H1 (cell line): ENCODE measurements around the gene ANO6. TPM values are rescaled to one million over a fixed set of nuclear protein-coding genes. Genes with fewer than 3 reads are reported as not detected.

Experiments used
- CTCF ChIA-PET: fragments of 300-600 bp; sonication (Branson Sonifier 250); formaldehyde crosslinking; loops from one replicate; lab custom pipeline; 2021; ENCODE audit not compliant: partially characterized antibody; lab: Charles Lee
- POLR2A ChIA-PET: fragments of 300-600 bp; sonication (Branson Sonifier 250); formaldehyde crosslinking; loops from one replicate; lab custom pipeline; 2021; ENCODE audit warnings: inconsistent platforms; ENCODE audit not compliant: partially characterized antibody; lab: Charles Lee
- DNase-seq, 2 experiments: peaks; one replicate each; pipeline versions ENCODE4 v3.0.0 to v3.0.0-alpha.2; 2010 to 2022; ENCODE audit warnings: low spot score in 2 of 2, low read depth in 1 of 2, mixed read lengths in 1 of 2
- FAIRE-seq: peaks from 2 replicates; lab custom pipeline; 2011; peaks lifted over from hg19 to GRCh38; lab: Jason Lieb, UNC
- H2AFZ ChIP-seq: 2 replicates; pipeline ENCODE4 v1.8.1; 2012; ENCODE audit warnings: low read length, inconsistent platforms
- H2AK5ac ChIP-seq: 2 replicates; pipeline ENCODE4 v1.6.1; 2013; ENCODE audit warnings: low read depth, low read length
- H2BK120ac ChIP-seq: replicated peaks from 2 replicates; pipeline ENCODE3; 2013; ENCODE audit warnings: low read depth, low read length, inconsistent platforms
- H2BK12ac ChIP-seq: 2 replicates; pipeline ENCODE4 v1.6.1; 2013; ENCODE audit warnings: low read depth, low read length
- H2BK15ac ChIP-seq: 2 replicates; pipeline ENCODE4 v1.6.1; 2013; ENCODE audit warnings: low read length
- H2BK20ac ChIP-seq: 2 replicates; pipeline ENCODE4 v1.6.1; 2013; ENCODE audit warnings: low read length
- H2BK5ac ChIP-seq: 2 replicates; pipeline ENCODE4 v1.6.1; 2013; ENCODE audit warnings: low read depth, low read length
- H3K14ac ChIP-seq: 2 replicates; pipeline ENCODE4 v1.6.1; 2013; ENCODE audit warnings: inconsistent platforms; ENCODE audit not compliant: insufficient read length
- H3K18ac ChIP-seq: 2 replicates; pipeline ENCODE4 v1.6.1; 2013; ENCODE audit warnings: low read length; ENCODE audit errors: extremely low read depth
- H3K23ac ChIP-seq: 2 replicates; pipeline ENCODE4 v1.6.1; 2013; ENCODE audit warnings: inconsistent platforms; ENCODE audit not compliant: insufficient read length
- H3K23me2 ChIP-seq: 2 replicates; pipeline ENCODE4 v1.6.1; 2013; ENCODE audit warnings: low read depth, low read length
- H3K27ac ChIP-seq: 2 replicates; pipeline ENCODE4 v1.6.1; 2011; ENCODE audit warnings: low read depth, low read length, inconsistent platforms
- H3K27me3 ChIP-seq, 4 experiments: replicated peaks in 1 of 4; 1 replicate in 1 of 4; 2 replicates in 3 of 4; pipeline versions ENCODE4 v1.6.1 to v1.8.1; 2011 to 2013; ENCODE audit warnings: low read length in 3 of 4, mild to moderate bottlenecking in 3 of 4, inconsistent platforms in 2 of 4, mixed read lengths in 2 of 4, moderate library complexity in 1 of 4; ENCODE audit not compliant: control insufficient read depth in 3 of 4, insufficient read depth in 3 of 4; ENCODE audit errors: extremely low read depth in 1 of 4
- H3K36me3 ChIP-seq, 4 experiments: 2 replicates each; pipeline versions ENCODE4 v1.6.1 to v1.8.1; 2011 to 2013; ENCODE audit warnings: mild to moderate bottlenecking in 4 of 4, low read length in 3 of 4, moderate library complexity in 2 of 4, control low read depth in 1 of 4, inconsistent platforms in 1 of 4; ENCODE audit not compliant: insufficient read depth in 4 of 4, control insufficient read depth in 2 of 4
- H3K4ac ChIP-seq: replicated peaks from 2 replicates; pipeline ENCODE3; 2013; ENCODE audit warnings: low read length, low read depth, mixed read lengths, inconsistent platforms; ENCODE audit not compliant: insufficient read length
- H3K4me1 ChIP-seq, 4 experiments: replicated peaks in 1 of 4; 1 replicate in 1 of 4; 2 replicates in 3 of 4; pipeline versions ENCODE4 v1.6.1 to v1.8.1; 2011 to 2013; ENCODE audit warnings: low read length in 3 of 4, inconsistent platforms in 2 of 4, mixed read lengths in 1 of 4; ENCODE audit not compliant: insufficient read depth in 4 of 4, control insufficient read depth in 3 of 4
- H3K4me2 ChIP-seq, 2 experiments: 2 replicates each; pipeline versions ENCODE4 v1.6.1 to v1.8.1; 2011 to 2013; ENCODE audit warnings: low read depth in 2 of 2, low read length in 2 of 2, control low read depth in 1 of 2, inconsistent platforms in 1 of 2, mild to moderate bottlenecking in 1 of 2; ENCODE audit not compliant: insufficient read depth in 1 of 2
- H3K4me3 ChIP-seq, 4 experiments: fragments of 200-600, 300-600 bp in 1 of 4; sonication (generic), shearing (Covaris generic), sonication (Bioruptor Twin) in 1 of 4; 2 replicates each; pipeline versions ENCODE4 v1.5.1 to v1.8.1; 2011 to 2016; ENCODE audit warnings: low read length in 4 of 4, low read depth in 3 of 4, control low read depth in 2 of 4, inconsistent platforms in 2 of 4, mild to moderate bottlenecking in 2 of 4, mixed read lengths in 1 of 4, moderate library complexity in 1 of 4; ENCODE audit not compliant: insufficient read depth in 2 of 4; ENCODE audit errors: extremely low read depth in 1 of 4
- H3K56ac ChIP-seq: replicated peaks from 2 replicates; pipeline ENCODE3; 2013; ENCODE audit warnings: low read depth, mild to moderate bottlenecking, mixed read lengths, low read length, inconsistent platforms; ENCODE audit not compliant: insufficient read length
- H3K79me1 ChIP-seq: 2 replicates; pipeline ENCODE4 v1.6.1; 2013; ENCODE audit warnings: low read depth, low read length, control low read depth
- H3K79me2 ChIP-seq, 2 experiments: 2 replicates each; pipeline versions ENCODE4 v1.6.1 to v1.8.1; 2012 to 2013; ENCODE audit warnings: low read length in 2 of 2, mild to moderate bottlenecking in 2 of 2, inconsistent platforms in 1 of 2; ENCODE audit not compliant: insufficient read depth in 2 of 2, control insufficient read depth in 1 of 2
- H3K9ac ChIP-seq, 4 experiments: replicated peaks in 1 of 4; 1 replicate in 1 of 4; 2 replicates in 3 of 4; pipeline versions ENCODE4 v1.6.1 to v1.8.1; 2011 to 2013; ENCODE audit warnings: low read depth in 3 of 4, low read length in 3 of 4, control low read depth in 2 of 4, mild to moderate bottlenecking in 2 of 4, moderate library complexity in 2 of 4, inconsistent platforms in 1 of 4; ENCODE audit errors: extremely low read depth in 1 of 4
- H3K9me3 ChIP-seq, 2 experiments: 2 replicates each; pipeline versions ENCODE4 v1.6.1 to v1.8.1; 2012 to 2013; ENCODE audit warnings: mild to moderate bottlenecking in 2 of 2, moderate library complexity in 2 of 2, control low read depth in 1 of 2, inconsistent platforms in 1 of 2, low read depth in 1 of 2, low read length in 1 of 2, mixed read lengths in 1 of 2; ENCODE audit not compliant: insufficient read depth in 2 of 2
- H4K20me1 ChIP-seq, 2 experiments: replicated peaks in 1 of 2; 2 replicates each; pipeline versions ENCODE3 to v1.8.1; 2011 to 2013; ENCODE audit warnings: inconsistent platforms in 2 of 2, low read length in 2 of 2, mild to moderate bottlenecking in 1 of 2; ENCODE audit not compliant: insufficient read depth in 2 of 2, control insufficient read depth in 1 of 2
- H4K5ac ChIP-seq: 2 replicates; pipeline ENCODE4 v1.6.1; 2013; ENCODE audit warnings: low read length, low read depth, mixed read lengths, inconsistent platforms; ENCODE audit not compliant: insufficient read length
- H4K8ac ChIP-seq: 2 replicates; pipeline ENCODE4 v1.8.0; 2013; ENCODE audit warnings: mild to moderate bottlenecking, moderate library complexity, low read length, inconsistent platforms; ENCODE audit not compliant: insufficient read depth; ENCODE audit errors: extremely low read depth
- H4K91ac ChIP-seq: replicated peaks from 2 replicates; pipeline ENCODE3; 2013; ENCODE audit warnings: low read length, mixed read lengths, inconsistent platforms; ENCODE audit not compliant: insufficient read length
- CHD2 ChIP-seq: IDR thresholded peaks from 2 replicates; pipeline ENCODE4 v1.6.1; 2012; ENCODE audit warnings: low read length, improper control_type of control experiment
- CTCF ChIP-seq, 3 experiments: IDR thresholded peaks; 1 replicate in 2 of 3; 2 replicates in 1 of 3; pipeline versions ENCODE4 v1.5.1 to v1.6.1; 2011; ENCODE audit warnings: low read length in 3 of 3, mild to moderate bottlenecking in 3 of 3, inconsistent platforms in 2 of 3, low read depth in 1 of 3, moderate library complexity in 1 of 3; ENCODE audit not compliant: insufficient read depth in 1 of 3; ENCODE audit errors: control extremely low read depth in 1 of 3
- HDAC6 ChIP-seq: IDR thresholded peaks from one replicate; pipeline ENCODE4 v1.7.1; 2012; ENCODE audit warnings: low read depth, mild to moderate bottlenecking, inconsistent platforms, low read length, moderate library complexity
- NANOG ChIP-seq: IDR thresholded peaks from 2 replicates; pipeline ENCODE4 v1.6.1; 2011; ENCODE audit warnings: low read length, low read depth, mild to moderate bottlenecking, inconsistent platforms; ENCODE audit not compliant: insufficient read depth, poor library complexity, severe bottlenecking
- RAD21 ChIP-seq, 2 experiments: IDR thresholded peaks in 1 of 2; conservative IDR thresholded peaks in 1 of 2; 2 replicates each; pipeline ENCODE4 v1.6.1; 2011; ENCODE audit warnings: low read depth in 2 of 2, low read length in 2 of 2, improper control_type of control experiment in 1 of 2, inconsistent platforms in 1 of 2, mild to moderate bottlenecking in 1 of 2, moderate library complexity in 1 of 2
- SIRT6 ChIP-seq: IDR thresholded peaks from one replicate; pipeline ENCODE4 v1.7.1; 2012; ENCODE audit warnings: low read length, inconsistent platforms
- YY1 ChIP-seq: IDR thresholded peaks from 2 replicates; pipeline ENCODE4 v1.6.1; 2011; ENCODE audit warnings: low read depth, mild to moderate bottlenecking, low read length
- ZNF274 ChIP-seq: IDR thresholded peaks from 2 replicates; pipeline ENCODE4 v1.7.0; 2012; ENCODE audit warnings: low read length, borderline replicate concordance; ENCODE audit errors: extremely low read depth
- WGBS, 2 experiments: shearing (Covaris generic) in 1 of 2; methylation state at CpG; one replicate each; pipeline versions ENCODE4 v1.1.6 to v1.1.7; 2013 to 2015; ENCODE audit warnings: low lambda C conversion rate in 2 of 2, mixed read lengths in 2 of 2, inconsistent platforms in 1 of 2, low coverage in 1 of 2, missing lambda C conversion rate in 1 of 2; ENCODE audit not compliant: insufficient replicate concordance in 2 of 2, insufficient coverage in 1 of 2, insufficient read length in 1 of 2; ENCODE audit errors: extremely low coverage in 1 of 2, missing lambda C conversion rate in 1 of 2; 5-methylcytosine and 5-hydroxymethylcytosine counted together
- polyA plus RNA-seq, 7 experiments: library from polyadenylated mRNA; depleted of rRNA in 3 of 7; stranded (reverse) in 5 of 7; unstranded in 2 of 7; fragments of >200 nt in 5 of 7; fragments of 200-250 nt in 2 of 7; gene quantifications; 1 replicate in 5 of 7; 2 replicates in 1 of 7; 4 replicates in 1 of 7; pipeline versions ENCODE4 v1.2.1 to v1.2.3, GENCODE V29; 2011 to 2013; ENCODE audit warnings: missing spikeins in 2 of 7, mixed read lengths in 2 of 7
- total RNA-seq: library from RNA; stranded (reverse); fragmentation: NEBNext Ultra II Directional; extraction: Animal tissue kit (Norgen Biotek cat#: 25700); gene quantifications from 2 replicates; pipeline ENCODE4 v1.2.1, GENCODE V29; 2021
- TF ChIP-seq, protein P1 (sequence below): IDR thresholded peaks from 2 replicates; pipeline ENCODE4 v1.6.1; 2011; ENCODE audit warnings: low read depth, mild to moderate bottlenecking, low read length; ENCODE audit not compliant: insufficient read depth

Gene ANO6
- total and polyA plus RNA-seq, 2 of the 8 experiments (the other 6 are each of a cell fraction or from before 2014, with no cell fraction given) = 15.1 to 39.7 TPM

GRCh38 chr12:45217846-45218245 is 2.0 kb downstream of the ANO6 start:
- WGBS, 2 experiments = 97% methylated on average over 2 of the region's 2 CpGs; no CpG with 5 or more reads in 1 of the 2 experiments
- Histone ChIP-seq H2BK120ac (no peak overlapping the region), H3K56ac (no peak overlapping the region), H2BK15ac (no peak overlapping the region), H2AFZ (no peak overlapping the region), H3K27ac (no peak overlapping the region), H4K20me1 (no peaks in the 10 kb centered on the region), H3K9ac (no peak overlapping the region), H3K4me2 (peak overlapping the region; percentile 94 to 98), H4K91ac (no peak overlapping the region), H3K4me1 (peaks cover 0 to 21% (median 13%) of the 10 kb centered on the region in 4 experiments; a peak in 5 of 7 replicates), H3K4ac (no peak overlapping the region), H3K23ac (no peak overlapping the region), H3K27me3 (no peaks in the 10 kb centered on the region), H2BK5ac (no peak overlapping the region), H4K8ac (no peak overlapping the region), H2BK12ac (no peak overlapping the region), H3K14ac (no peak overlapping the region), H3K79me1 (no peaks in the 10 kb centered on the region; the same call in 1 of the 2 replicates), H3K18ac (no peak overlapping the region), H3K79me2 (peaks cover 9 to 58% of the 10 kb centered on the region in 2 experiments), H3K23me2 (peaks cover 4% of the 10 kb centered on the region), H2AK5ac (no peak overlapping the region), H4K5ac (no peak overlapping the region), H3K36me3 (no peaks in the 10 kb centered on the region; a peak in 1 of 8 replicates), H3K9me3 (no peaks in the 10 kb centered on the region), H3K4me3 (peak overlapping the region in 2 of 4 experiments; percentile 94 to 98; a peak in 2 of 8 replicates), H2BK20ac (no peak overlapping the region)
- CTCF ChIA-PET = interaction anchor here (0.7 to 2.0 kb wide), 8 partner anchors 9 to 511 kb away, joined by 3 to 10 read pairs (median 4); no protein-coding TSS in a partner anchor
- no peak for FAIRE-seq
- DNase-seq = no peak
- POLR2A ChIA-PET = interaction anchor here (0.7 to 7.5 kb wide), 5 partner anchors 11 to 47 kb away, joined by 3 to 75 read pairs (median 4); no protein-coding TSS in a partner anchor
- TF ChIP-seq YY1 = no peak
- no peak for TF ChIP-seq CTCF (IDR thresholded peaks at IDR 0.05; ENCODE audit: control extremely low read depth in 1 of 3, insufficient read depth in 1 of 3, low read depth in 1 of 3, low read length in 3 of 3)
- TF ChIP-seq CHD2 = no peak
- no peak for TF ChIP-seq ZNF274
- no peak for TF ChIP-seq NANOG
- no peak for TF ChIP-seq RAD21 (IDR thresholded peaks at IDR 0.05 in 1 of 2, conservative IDR thresholded peaks at IDR 0.05 in 1 of 2; ENCODE audit: low read depth in 2 of 2, low read length in 2 of 2)
- TF ChIP-seq, protein P1, sequence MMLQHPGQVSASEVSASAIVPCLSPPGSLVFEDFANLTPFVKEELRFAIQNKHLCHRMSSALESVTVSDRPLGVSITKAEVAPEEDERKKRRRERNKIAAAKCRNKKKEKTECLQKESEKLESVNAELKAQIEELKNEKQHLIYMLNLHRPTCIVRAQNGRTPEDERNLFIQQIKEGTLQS = no peak
- TF ChIP-seq HDAC6 = no peak
- no peak for TF ChIP-seq SIRT6
